IPS DF 6.9 (cell line): ENCODE measurements around the gene TMEM259.

Experiments
- DNase-seq: peaks from one replicate; pipeline ENCODE4 v3.0.0-alpha.2; 2013; ENCODE audit warnings: low read depth, low spot score
- H3K27ac ChIP-seq: one replicate; pipeline ENCODE4 v1.5.1; 2013; ENCODE audit warnings: low read length, control low read depth
- H3K27me3 ChIP-seq: 2 replicates; pipeline ENCODE4 v1.6.1; 2013; ENCODE audit warnings: mild to moderate bottlenecking, low read length; ENCODE audit not compliant: control insufficient read depth, insufficient read depth
- H3K36me3 ChIP-seq: 2 replicates; pipeline ENCODE4 v1.6.1; 2013; ENCODE audit warnings: low read length; ENCODE audit not compliant: control insufficient read depth, insufficient read depth
- H3K4me1 ChIP-seq: 2 replicates; pipeline ENCODE4 v1.6.1; 2013; ENCODE audit warnings: low read length; ENCODE audit not compliant: control insufficient read depth, insufficient read depth
- H3K4me3 ChIP-seq: 2 replicates; pipeline ENCODE4 v1.5.1; 2013; ENCODE audit warnings: mild to moderate bottlenecking, low read length
- H3K9me3 ChIP-seq: 2 replicates; pipeline ENCODE4 v1.6.1; 2013; ENCODE audit warnings: low read length, inconsistent platforms; ENCODE audit not compliant: control insufficient read depth, insufficient read depth
- WGBS: extraction: QIAGEN DNeasy Blood & Tissue Kit; methylation state at CpG from one replicate; pipeline ENCODE4 v1.1.7; 2013; ENCODE audit warnings: mixed read lengths, missing lambda C conversion rate; ENCODE audit not compliant: insufficient read length, insufficient coverage; 5-methylcytosine and 5-hydroxymethylcytosine counted together

TMEM259 gene

GRCh38 chr19:993361-993830, 27.5 kb downstream of the TMEM259 start:
- H3K27me3 ChIP-seq: no peaks in the 10 kb centered on the region
- no peak for DNase-seq
- WGBS: no CpG with 5 or more reads among the region's 17 CpGs
- H3K27ac ChIP-seq: no peak overlapping the region
- peaks cover 21% of the 10 kb centered on the region; the same call in 1 of the 2 replicates for H3K36me3 ChIP-seq
- peaks cover 3% of the 10 kb centered on the region; the same call in 1 of the 2 replicates for H3K4me1 ChIP-seq
- no peak overlapping the region for H3K4me3 ChIP-seq
- no peaks in the 10 kb centered on the region for H3K9me3 ChIP-seq

GRCh38 chr19:992670-993055, 28.3 kb downstream of the TMEM259 start:
- peaks cover 24% of the 10 kb centered on the region; the same call in 1 of the 2 replicates for H3K36me3 ChIP-seq
- H3K27ac ChIP-seq: no peak overlapping the region
- no peaks in the 10 kb centered on the region for H3K27me3 ChIP-seq
- peaks cover 3% of the 10 kb centered on the region; the same call in 1 of the 2 replicates for H3K4me1 ChIP-seq
- DNase-seq: no peak
- WGBS: no CpG with 5 or more reads among the region's 13 CpGs
- no peaks in the 10 kb centered on the region for H3K9me3 ChIP-seq
- no peak overlapping the region for H3K4me3 ChIP-seq

- no peaks in the 10 kb centered on the region for H3K27me3 ChIP-seq
- H3K36me3 ChIP-seq: peaks cover 24% of the 10 kb centered on the region; the same call in 1 of the 2 replicates
- no peak overlapping the region for H3K27ac ChIP-seq
- peaks cover 3% of the 10 kb centered on the region; the same call in 1 of the 2 replicates for H3K4me1 ChIP-seq
- WGBS: no CpG with 5 or more reads among the region's 42 CpGs
- H3K4me3 ChIP-seq: no peak overlapping the region
- no peaks in the 10 kb centered on the region for H3K9me3 ChIP-seq
- DNase-seq: no peak
These were observed 28.8 kb downstream of the TMEM259 start for GRCh38 chr19:991932-992669.

- no peak overlapping the region for H3K27ac ChIP-seq
- no peaks in the 10 kb centered on the region for H3K9me3 ChIP-seq
- H3K27me3 ChIP-seq: no peaks in the 10 kb centered on the region
- H3K4me3 ChIP-seq: no peak overlapping the region
- H3K36me3 ChIP-seq: peaks cover 26% of the 10 kb centered on the region; the same call in 1 of the 2 replicates
- DNase-seq: no peak
- no CpG with 5 or more reads among the region's 47 CpGs for WGBS
- peaks cover 3% of the 10 kb centered on the region; the same call in 1 of the 2 replicates for H3K4me1 ChIP-seq
These were observed 29.6 kb downstream of the TMEM259 start for GRCh38 chr19:991174-991931.

GRCh38 chr19:990746-991145, 30.2 kb downstream of the TMEM259 start:
- Histone ChIP-seq H3K9me3 (no peaks in the 10 kb centered on the region), H3K27ac (no peak overlapping the region), H3K4me1 (peaks cover 3% of the 10 kb centered on the region; the same call in 1 of the 2 replicates), H3K36me3 (peaks cover 26% of the 10 kb centered on the region; the same call in 1 of the 2 replicates), H3K4me3 (no peak overlapping the region), H3K27me3 (no peaks in the 10 kb centered on the region)
- no CpG with 5 or more reads among the region's 23 CpGs for WGBS
- no peak for DNase-seq

GRCh38 chr19:990119-990571, 30.8 kb downstream of the TMEM259 start:
- no peak for DNase-seq
- H3K27ac ChIP-seq: no peak overlapping the region
- H3K9me3 ChIP-seq: no peaks in the 10 kb centered on the region
- no CpG with 5 or more reads among the region's 27 CpGs for WGBS
- H3K27me3 ChIP-seq: no peaks in the 10 kb centered on the region
- H3K4me3 ChIP-seq: no peak overlapping the region
- peaks cover 3% of the 10 kb centered on the region; the same call in 1 of the 2 replicates for H3K4me1 ChIP-seq
- peaks cover 26% of the 10 kb centered on the region; the same call in 1 of the 2 replicates for H3K36me3 ChIP-seq

GRCh38 chr19:989381-990081, 31.4 kb downstream of the TMEM259 start:
- H3K27ac ChIP-seq: no peak overlapping the region
- H3K9me3 ChIP-seq: no peaks in the 10 kb centered on the region
- peaks cover 3% of the 10 kb centered on the region; the same call in 1 of the 2 replicates for H3K4me1 ChIP-seq
- no peak for DNase-seq
- H3K27me3 ChIP-seq: no peaks in the 10 kb centered on the region
- no peak overlapping the region for H3K4me3 ChIP-seq
- WGBS: no CpG with 5 or more reads among the region's 25 CpGs
- peaks cover 26% of the 10 kb centered on the region; the same call in 1 of the 2 replicates for H3K36me3 ChIP-seq

GRCh38 chr19:988510-988909, 32.4 kb downstream of the TMEM259 start:
- peaks cover 26% of the 10 kb centered on the region; the same call in 1 of the 2 replicates for H3K36me3 ChIP-seq
- no peak for DNase-seq
- no CpG with 5 or more reads among the region's 15 CpGs for WGBS

GRCh38 chr19:988081-988480, 32.8 kb downstream of the TMEM259 start:
- DNase-seq: no peak
- Histone ChIP-seq H3K36me3 (peaks cover 26% of the 10 kb centered on the region; the same call in 1 of the 2 replicates), H3K9me3 (no peaks in the 10 kb centered on the region), H3K27me3 (no peaks in the 10 kb centered on the region), H3K27ac (no peak overlapping the region), H3K4me1 (peaks cover 3% of the 10 kb centered on the region; the same call in 1 of the 2 replicates), H3K4me3 (no peak overlapping the region)
- no CpG with 5 or more reads among the region's 14 CpGs for WGBS

More at GRCh38 chr19:988510-988909, 32.4 kb downstream of the TMEM259 start:
- Histone ChIP-seq H3K27ac (no peak overlapping the region), H3K4me3 (no peak overlapping the region), H3K4me1 (peaks cover 3% of the 10 kb centered on the region; the same call in 1 of the 2 replicates), H3K9me3 (no peaks in the 10 kb centered on the region), H3K27me3 (no peaks in the 10 kb centered on the region)

- H3K27ac ChIP-seq: no peak overlapping the region
- peaks cover 2% of the 10 kb centered on the region; the same call in 1 of the 2 replicates for H3K4me1 ChIP-seq
- no peaks in the 10 kb centered on the region for H3K9me3 ChIP-seq
- WGBS: no CpG with 5 or more reads among the region's 14 CpGs
- no peaks in the 10 kb centered on the region for H3K27me3 ChIP-seq
- H3K36me3 ChIP-seq: peaks cover 19% of the 10 kb centered on the region; the same call in 1 of the 2 replicates
- no peak overlapping the region for H3K4me3 ChIP-seq
- no peak for DNase-seq
These were observed 34.8 kb downstream of the TMEM259 start for GRCh38 chr19:986083-986482.
